ENCODE results near the gene FBN1. TPM values are rescaled to one million over a fixed set of nuclear protein-coding genes. Genes with fewer than 3 reads are reported as not detected.
A peak's percentile ranks its signal among the peaks of the same experiment; 100 is the strongest.

Gene FBN1
- total RNA-seq, 1 donor from 2014 or later, result 78.8 TPM

GRCh38 chr15:48632651-48633050 is 12.9 kb downstream of the FBN1 start:
- no peak overlapping the region for H3K4me2 ChIP-seq

GRCh38 chr15:48631176-48631770 is 14.2 kb downstream of the FBN1 start:
- H3K36me3 Mint-ChIP-seq, result no peaks in the 10 kb centered on the region
- Histone ChIP-seq H3K9me3 (ENCODE audit: low read depth) (no peaks in the 10 kb centered on the region), H3K79me2 (ENCODE audit: low read depth) (no peaks in the 10 kb centered on the region), H3K36me3 (no peaks in the 10 kb centered on the region), H3K4me3 (no peak overlapping the region), H4K20me1 (ENCODE audit: low read depth) (no peaks in the 10 kb centered on the region), H3K27ac (no peak overlapping the region), H2AFZ (replicated peaks) (no peak overlapping the region), H3F3A (ENCODE audit: low read depth) (no peaks in the 10 kb centered on the region), H3K27me3 (no peaks in the 10 kb centered on the region), H3K4me2 (no peak overlapping the region), H3K9ac (no peak overlapping the region), H3K4me1 (peaks cover 27% of the 10 kb centered on the region)
- peak; percentile 46 for DNase-seq (ENCODE audit: low spot score)
- H3K9me3 Mint-ChIP-seq, result no peaks in the 10 kb centered on the region
- TF ChIP-seq EZH2phosphoT487 (IDR thresholded peaks at IDR 0.05) (no peak), EZH2 (IDR thresholded peaks at IDR 0.05) (no peak), CTCF (IDR thresholded peaks at IDR 0.05) (no peak)
- H3K4me3 Mint-ChIP-seq, result no peak overlapping the region
- H3K27ac Mint-ChIP-seq, result peak overlapping the region; percentile 17
- peaks cover 21% of the 10 kb centered on the region for H3K4me1 Mint-ChIP-seq
- no peaks in the 10 kb centered on the region for H3K27me3 Mint-ChIP-seq (ENCODE audit: insufficient read depth, low read depth)

More at GRCh38 chr15:48632651-48633050, 12.9 kb downstream of the FBN1 start:
- Mint-ChIP-seq H3K36me3 (no peaks in the 10 kb centered on the region), H3K27me3 (ENCODE audit: insufficient read depth, low read depth) (no peaks in the 10 kb centered on the region), H3K9me3 (no peaks in the 10 kb centered on the region), H3K4me1 (peaks cover 14% of the 10 kb centered on the region), H3K4me3 (no peak overlapping the region), H3K27ac (no peak overlapping the region)
- Histone ChIP-seq H3K9ac (no peak overlapping the region), H3K79me2 (ENCODE audit: low read depth) (no peaks in the 10 kb centered on the region), H4K20me1 (ENCODE audit: low read depth) (no peaks in the 10 kb centered on the region), H3K27ac (no peak overlapping the region), H2AFZ (replicated peaks) (no peak overlapping the region), H3K27me3 (no peaks in the 10 kb centered on the region), H3F3A (ENCODE audit: low read depth) (no peaks in the 10 kb centered on the region), H3K4me1 (peaks cover 22% of the 10 kb centered on the region), H3K4me3 (no peak overlapping the region), H3K9me3 (ENCODE audit: low read depth) (no peaks in the 10 kb centered on the region), H3K36me3 (no peaks in the 10 kb centered on the region)
- TF ChIP-seq CTCF (IDR thresholded peaks at IDR 0.05), result no peak
- TF ChIP-seq EZH2phosphoT487 (IDR thresholded peaks at IDR 0.05), result no peak
- TF ChIP-seq EZH2 (IDR thresholded peaks at IDR 0.05), result no peak
- DNase-seq (ENCODE audit: low spot score), result no peak

GRCh38 chr15:48630245-48630644 is 15.3 kb downstream of the FBN1 start:
- no peak overlapping the region for H3K4me3 ChIP-seq
- H3K4me1 Mint-ChIP-seq, result peaks cover 21% of the 10 kb centered on the region
- no peaks in the 10 kb centered on the region for H3K79me2 ChIP-seq (ENCODE audit: low read depth)
- DNase-seq (ENCODE audit: low spot score), result no peak
- no peaks in the 10 kb centered on the region for H3K36me3 ChIP-seq
- no peaks in the 10 kb centered on the region for H3K36me3 Mint-ChIP-seq
- H3K9me3 Mint-ChIP-seq, result no peaks in the 10 kb centered on the region
- H3K27ac Mint-ChIP-seq, result no peak overlapping the region
- no peaks in the 10 kb centered on the region for H4K20me1 ChIP-seq (ENCODE audit: low read depth)
- peaks cover 27% of the 10 kb centered on the region for H3K4me1 ChIP-seq
- H3K4me2 ChIP-seq, result no peak overlapping the region
- no peak for TF ChIP-seq EZH2 (IDR thresholded peaks at IDR 0.05)
- H3K4me3 Mint-ChIP-seq, result no peak overlapping the region
- no peak overlapping the region for H2AFZ ChIP-seq (replicated peaks)
- no peak overlapping the region for H3K9ac ChIP-seq
- H3K27me3 Mint-ChIP-seq (ENCODE audit: insufficient read depth, low read depth), result no peaks in the 10 kb centered on the region
- no peak overlapping the region for H3K27ac ChIP-seq
- no peaks in the 10 kb centered on the region for H3F3A ChIP-seq (ENCODE audit: low read depth)
- no peaks in the 10 kb centered on the region for H3K9me3 ChIP-seq (ENCODE audit: low read depth)
- H3K27me3 ChIP-seq, result no peaks in the 10 kb centered on the region

GRCh38 chr15:48628832-48629231 is 16.7 kb downstream of the FBN1 start:
- no peak overlapping the region for H2AFZ ChIP-seq (replicated peaks)
- no peaks in the 10 kb centered on the region for H3K36me3 ChIP-seq
- H3K9me3 ChIP-seq (ENCODE audit: low read depth), result no peaks in the 10 kb centered on the region
- Mint-ChIP-seq H3K27me3 (ENCODE audit: insufficient read depth, low read depth) (no peaks in the 10 kb centered on the region), H3K9me3 (no peaks in the 10 kb centered on the region), H3K4me1 (peaks cover 21% of the 10 kb centered on the region), H3K4me3 (no peak overlapping the region), H3K27ac (no peak overlapping the region), H3K36me3 (no peaks in the 10 kb centered on the region)
- no peaks in the 10 kb centered on the region for H4K20me1 ChIP-seq (ENCODE audit: low read depth)
- no peak overlapping the region for H3K4me3 ChIP-seq
- H3K9ac ChIP-seq, result no peak overlapping the region
- peaks cover 27% of the 10 kb centered on the region for H3K4me1 ChIP-seq
- no peak for TF ChIP-seq CTCF (IDR thresholded peaks at IDR 0.05)
- no peak for TF ChIP-seq EZH2 (IDR thresholded peaks at IDR 0.05)
- TF ChIP-seq EZH2phosphoT487 (IDR thresholded peaks at IDR 0.05), result no peak
- no peaks in the 10 kb centered on the region for H3K27me3 ChIP-seq
- no peak for DNase-seq (ENCODE audit: low spot score)
- H3K27ac ChIP-seq, result no peak overlapping the region
- H3K4me2 ChIP-seq, result no peak overlapping the region
- H3K79me2 ChIP-seq (ENCODE audit: low read depth), result no peaks in the 10 kb centered on the region
- H3F3A ChIP-seq (ENCODE audit: low read depth), result no peaks in the 10 kb centered on the region

All from neural progenitor cell (in vitro differentiated cells).